ENCODE results near the gene HDDC3. TPM values are rescaled to one million over a fixed set of nuclear protein-coding genes. Genes with fewer than 3 reads are reported as not detected.

Gene HDDC3
- total and polyA plus RNA-seq, 9 of the 15 experiments (the other 6 are each of a cell fraction or from before 2014, with no cell fraction given): 14.9 to 55.8 (median 36.9) TPM

- TF ChIP-seq ARNT (IDR thresholded peaks at IDR 0.05): no peak
- no peak for TF ChIP-seq ZNF224 (CRISPR knock-in tag; IDR thresholded peaks at IDR 0.05)
- TF ChIP-seq MEIS2 (IDR thresholded peaks at IDR 0.05; ENCODE audit: partially characterized antibody): no peak
- TF ChIP-seq HNRNPLL (IDR thresholded peaks at IDR 0.05; ENCODE audit: low read depth, low read length, poor library complexity, severe bottlenecking): peak; percentile 76
- no peak for TF ChIP-seq BACH1 (tag; IDR thresholded peaks at IDR 0.05)
- TF ChIP-seq ETS2 (tag; IDR thresholded peaks at IDR 0.05; ENCODE audit: borderline replicate concordance, poor library complexity, severe bottlenecking): no peak
- 0 out of 2 replicates have a peak, but pooled peaks have one; percentile 7 for TF ChIP-seq ZNF165 (CRISPR knock-in tag; IDR thresholded peaks at IDR 0.05; ENCODE audit: borderline replicate concordance)
- peak; percentile 79 for TF ChIP-seq SIN3B (IDR thresholded peaks at IDR 0.05; ENCODE audit: low read depth)
- no peak for TF ChIP-seq CHD7 (IDR thresholded peaks at IDR 0.05; ENCODE audit: low read depth, low read length)
- TF ChIP-seq ZNF639 (CRISPR knock-in tag; conservative IDR thresholded peaks at IDR 0.05 in 1 of 2, IDR thresholded peaks at IDR 0.05 in 1 of 2): no peak
- peak; percentile 79 for TF ChIP-seq ETS1 (conservative IDR thresholded peaks at IDR 0.05; ENCODE audit: control insufficient read depth, low read depth, low read length)
- TF ChIP-seq MAFF (IDR thresholded peaks at IDR 0.05; ENCODE audit: low read length): no peak
Observed at GRCh38 chr15:90931828-90932659, at the start of gene HDDC3 (continued).
